Neuron (in vitro differentiated cells): ENCODE data around the gene SIGLEC7.

Experiments
- H2AFZ ChIP-seq: one replicate; pipeline ENCODE4 v1.6.1; 2013; ENCODE audit warnings: low read depth, mild to moderate bottlenecking, inconsistent platforms, low read length, moderate library complexity
- H3K27me3 ChIP-seq: one replicate; pipeline ENCODE4 v1.6.1; 2013; ENCODE audit warnings: low read length; ENCODE audit not compliant: insufficient read depth
- H3K36me3 ChIP-seq: one replicate; pipeline ENCODE4 v1.6.1; 2013; ENCODE audit warnings: low read length; ENCODE audit not compliant: insufficient read depth
- H3K4me1 ChIP-seq: one replicate; pipeline ENCODE4 v1.6.1; 2013; ENCODE audit warnings: low read length; ENCODE audit not compliant: insufficient read depth
- H3K4me3 ChIP-seq: 2 replicates; pipeline ENCODE4 v1.5.1; 2013; ENCODE audit warnings: mild to moderate bottlenecking, low read length, moderate library complexity
- H3K9me3 ChIP-seq: one replicate; pipeline ENCODE4 v1.6.1; 2013; ENCODE audit warnings: low read length

Gene SIGLEC7

DNA sequence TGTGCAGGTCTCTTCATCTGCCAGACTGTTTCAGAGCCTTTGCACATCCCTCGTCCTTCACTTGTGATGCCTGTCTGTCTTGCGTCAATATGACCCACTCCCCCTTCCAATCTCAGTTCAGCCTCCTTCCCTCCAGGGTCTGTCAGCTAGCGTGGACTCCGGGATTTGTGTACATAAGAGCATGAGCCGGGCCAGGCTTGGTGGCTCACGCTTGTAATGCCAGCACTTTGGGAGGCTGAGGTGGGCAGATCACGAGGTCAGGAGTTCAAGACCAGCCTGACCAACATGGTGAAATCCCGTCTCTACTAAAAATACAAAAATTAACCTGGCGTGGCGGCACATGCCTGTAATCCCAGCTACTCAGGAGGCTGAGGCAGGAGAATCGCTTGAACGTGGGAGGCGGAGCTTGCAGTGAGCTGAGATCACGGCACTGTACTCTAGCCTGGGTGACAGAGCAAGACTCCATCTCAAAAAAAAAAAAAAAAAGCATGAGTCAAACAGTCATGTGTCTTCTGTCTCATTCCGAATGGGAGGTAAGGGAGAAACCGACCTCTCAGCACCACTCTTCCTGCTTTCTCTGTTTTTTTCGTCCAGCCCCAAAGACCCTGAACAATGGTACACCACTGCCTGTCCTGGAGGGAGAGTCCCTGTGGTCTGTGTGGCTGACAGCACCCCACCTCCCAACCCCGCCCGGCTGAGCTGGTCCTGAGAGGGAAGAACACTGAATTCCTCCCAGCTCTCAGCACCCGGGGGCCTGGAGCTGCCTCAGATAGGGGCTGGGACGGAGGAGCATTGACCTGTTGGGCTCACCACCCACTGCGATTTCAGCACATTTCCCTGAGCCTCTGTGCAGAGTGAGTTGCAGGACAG lies 19.8 kb upstream of the SIGLEC7 start:
- peaks cover 22% of the 10 kb centered on the region for H3K27me3 ChIP-seq
- no peak overlapping the region for H3K4me3 ChIP-seq
- no peak overlapping the region for H2AFZ ChIP-seq
- H3K9me3 ChIP-seq: no peaks in the 10 kb centered on the region
- H3K4me1 ChIP-seq: no peaks in the 10 kb centered on the region
- no peaks in the 10 kb centered on the region for H3K36me3 ChIP-seq

DNA sequence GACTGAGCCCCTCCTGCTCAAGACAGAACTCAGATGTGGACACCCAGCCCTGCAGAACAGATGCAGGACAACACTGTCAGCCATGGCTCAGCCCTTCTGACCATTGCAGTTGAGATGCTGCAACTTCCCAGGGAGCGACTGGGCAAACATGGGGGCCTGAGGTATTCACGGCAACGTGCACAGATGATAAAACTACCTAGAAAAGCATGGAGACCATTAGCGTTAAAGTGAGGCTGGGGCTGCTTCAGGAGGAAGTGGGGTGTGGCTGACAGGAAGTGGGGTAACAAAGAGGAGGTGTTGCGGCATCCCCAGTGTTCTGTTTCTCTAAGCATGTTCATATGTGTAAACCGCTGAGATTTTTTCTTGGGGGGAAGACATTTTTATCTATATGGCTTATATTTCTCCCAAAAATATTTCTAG lies 18.7 kb upstream of the SIGLEC7 start:
- Histone ChIP-seq H3K4me3 (no peak overlapping the region), H3K4me1 (no peaks in the 10 kb centered on the region), H3K27me3 (peaks cover 26% of the 10 kb centered on the region), H3K9me3 (no peaks in the 10 kb centered on the region), H2AFZ (no peak overlapping the region), H3K36me3 (no peaks in the 10 kb centered on the region)

DNA sequence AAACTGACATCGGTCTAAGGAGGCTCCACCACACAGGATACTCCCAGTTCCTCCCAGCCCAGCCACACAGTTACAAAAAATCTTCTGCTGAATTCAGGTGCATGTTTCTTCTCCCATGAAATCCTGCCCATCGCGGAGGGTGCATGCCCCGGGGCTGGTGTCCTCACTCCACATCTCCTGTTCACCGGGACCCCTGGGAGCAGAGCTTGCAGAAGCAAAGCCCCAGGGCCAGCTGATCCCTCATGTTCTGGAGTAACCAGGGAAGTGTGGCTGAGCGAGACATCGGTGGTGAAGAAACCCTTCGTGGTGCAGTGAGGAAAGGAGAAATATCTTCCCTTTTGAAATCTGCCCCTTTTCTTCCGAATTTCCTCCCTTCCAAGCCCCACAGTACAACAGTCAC lies 18.3 kb upstream of the SIGLEC7 start:
- Histone ChIP-seq H3K9me3 (no peaks in the 10 kb centered on the region), H3K36me3 (no peaks in the 10 kb centered on the region), H3K4me3 (no peak overlapping the region), H2AFZ (no peak overlapping the region), H3K27me3 (peaks cover 31% of the 10 kb centered on the region), H3K4me1 (no peaks in the 10 kb centered on the region)

GRCh38 chr19:51124216-51124615 lies 17.9 kb upstream of the SIGLEC7 start:
- peaks cover 30% of the 10 kb centered on the region for H3K27me3 ChIP-seq
- no peak overlapping the region for H3K4me3 ChIP-seq
- no peaks in the 10 kb centered on the region for H3K4me1 ChIP-seq
- H3K36me3 ChIP-seq: no peaks in the 10 kb centered on the region
- no peaks in the 10 kb centered on the region for H3K9me3 ChIP-seq
- H2AFZ ChIP-seq: no peak overlapping the region

- H3K9me3 ChIP-seq: no peaks in the 10 kb centered on the region
- no peak within 1 kb of the TSS for H2AFZ ChIP-seq
Observed at GRCh38 chr19:51124729-51125128, 17.4 kb upstream of the SIGLEC7 start, which contains the start of gene SIGLEC9. SIGLEC9 (plus strand) TSS chr19:51124906; CDS start chr19:51124975, 69 bp downstream.

GRCh38 chr19:51125421-51126075 lies 16.6 kb upstream of the SIGLEC7 start:
- no peaks in the 10 kb centered on the region for H3K9me3 ChIP-seq
- no peaks in the 10 kb centered on the region for H3K4me1 ChIP-seq
- H2AFZ ChIP-seq: no peak overlapping the region
- peaks cover 26% of the 10 kb centered on the region for H3K27me3 ChIP-seq
- H3K36me3 ChIP-seq: no peaks in the 10 kb centered on the region
- H3K4me3 ChIP-seq: no peak overlapping the region

More at GRCh38 chr19:51124729-51125128, 17.4 kb upstream of the SIGLEC7 start, which contains the start of gene SIGLEC9:
- H3K4me3 ChIP-seq: no peak within 1 kb of the TSS
- peaks cover 26% of the 10 kb centered on the region for H3K27me3 ChIP-seq
- H3K4me1 ChIP-seq: no peaks in the 10 kb centered on the region
- H3K36me3 ChIP-seq: no peaks in the 10 kb centered on the region

GRCh38 chr19:51127032-51127431 lies 15.1 kb upstream of the SIGLEC7 start:
- Histone ChIP-seq H3K4me1 (peaks cover 3% of the 10 kb centered on the region), H3K4me3 (no peak overlapping the region), H3K27me3 (peaks cover 21% of the 10 kb centered on the region), H3K36me3 (no peaks in the 10 kb centered on the region), H2AFZ (no peak overlapping the region), H3K9me3 (no peaks in the 10 kb centered on the region)

DNA sequence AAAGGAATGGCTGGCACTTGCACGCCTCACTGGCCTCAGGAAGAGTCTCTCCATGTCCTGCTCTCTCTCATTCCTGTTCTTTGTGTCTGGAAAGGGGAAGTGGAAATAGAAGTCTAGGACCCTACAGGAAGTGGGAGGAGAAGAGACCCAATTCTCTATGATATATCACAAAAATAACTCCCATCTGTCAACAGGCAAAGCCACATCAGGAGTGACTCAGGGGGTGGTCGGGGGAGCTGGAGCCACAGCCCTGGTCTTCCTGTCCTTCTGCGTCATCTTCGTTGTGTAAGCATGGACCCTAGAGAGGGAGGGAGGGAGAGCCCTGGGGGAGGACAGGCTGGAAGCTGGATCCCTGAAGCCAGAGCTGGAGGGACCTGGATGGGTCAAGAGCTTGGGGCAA lies 14.3 kb upstream of the SIGLEC7 start:
- H3K9me3 ChIP-seq: no peaks in the 10 kb centered on the region
- no peaks in the 10 kb centered on the region for H3K36me3 ChIP-seq
- H3K27me3 ChIP-seq: peaks cover 17% of the 10 kb centered on the region
- H3K4me1 ChIP-seq: peaks cover 3% of the 10 kb centered on the region
- H2AFZ ChIP-seq: no peak overlapping the region
- H3K4me3 ChIP-seq: no peak overlapping the region

- no peak overlapping the region for H2AFZ ChIP-seq
- H3K36me3 ChIP-seq: no peaks in the 10 kb centered on the region
- peaks cover 16% of the 10 kb centered on the region for H3K27me3 ChIP-seq
- H3K4me1 ChIP-seq: peaks cover 3% of the 10 kb centered on the region
- no peak overlapping the region for H3K4me3 ChIP-seq
- no peaks in the 10 kb centered on the region for H3K9me3 ChIP-seq
Observed at GRCh38 chr19:51128227-51128626, 13.9 kb upstream of the SIGLEC7 start.

DNA sequence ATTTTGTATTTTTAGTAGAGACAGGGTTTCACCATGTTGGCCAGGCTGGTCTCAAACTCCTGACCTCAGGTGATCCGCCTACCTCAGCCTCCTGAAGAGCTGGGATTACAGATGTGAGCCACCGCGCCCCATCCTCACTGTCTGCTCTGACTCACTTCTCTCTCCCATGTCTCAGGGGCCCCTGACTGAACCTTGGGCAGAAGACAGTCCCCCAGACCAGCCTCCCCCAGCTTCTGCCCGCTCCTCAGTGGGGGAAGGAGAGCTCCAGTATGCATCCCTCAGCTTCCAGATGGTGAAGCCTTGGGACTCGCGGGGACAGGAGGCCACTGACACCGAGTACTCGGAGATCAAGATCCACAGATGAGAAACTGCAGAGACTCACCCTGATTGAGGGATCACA lies 12.4 kb upstream of the SIGLEC7 start:
- H3K4me3 ChIP-seq: no peak overlapping the region
- H3K4me1 ChIP-seq: peaks cover 3% of the 10 kb centered on the region
- no peaks in the 10 kb centered on the region for H3K36me3 ChIP-seq
- no peak overlapping the region for H2AFZ ChIP-seq
- H3K9me3 ChIP-seq: no peaks in the 10 kb centered on the region
- H3K27me3 ChIP-seq: peaks cover 16% of the 10 kb centered on the region

DNA sequence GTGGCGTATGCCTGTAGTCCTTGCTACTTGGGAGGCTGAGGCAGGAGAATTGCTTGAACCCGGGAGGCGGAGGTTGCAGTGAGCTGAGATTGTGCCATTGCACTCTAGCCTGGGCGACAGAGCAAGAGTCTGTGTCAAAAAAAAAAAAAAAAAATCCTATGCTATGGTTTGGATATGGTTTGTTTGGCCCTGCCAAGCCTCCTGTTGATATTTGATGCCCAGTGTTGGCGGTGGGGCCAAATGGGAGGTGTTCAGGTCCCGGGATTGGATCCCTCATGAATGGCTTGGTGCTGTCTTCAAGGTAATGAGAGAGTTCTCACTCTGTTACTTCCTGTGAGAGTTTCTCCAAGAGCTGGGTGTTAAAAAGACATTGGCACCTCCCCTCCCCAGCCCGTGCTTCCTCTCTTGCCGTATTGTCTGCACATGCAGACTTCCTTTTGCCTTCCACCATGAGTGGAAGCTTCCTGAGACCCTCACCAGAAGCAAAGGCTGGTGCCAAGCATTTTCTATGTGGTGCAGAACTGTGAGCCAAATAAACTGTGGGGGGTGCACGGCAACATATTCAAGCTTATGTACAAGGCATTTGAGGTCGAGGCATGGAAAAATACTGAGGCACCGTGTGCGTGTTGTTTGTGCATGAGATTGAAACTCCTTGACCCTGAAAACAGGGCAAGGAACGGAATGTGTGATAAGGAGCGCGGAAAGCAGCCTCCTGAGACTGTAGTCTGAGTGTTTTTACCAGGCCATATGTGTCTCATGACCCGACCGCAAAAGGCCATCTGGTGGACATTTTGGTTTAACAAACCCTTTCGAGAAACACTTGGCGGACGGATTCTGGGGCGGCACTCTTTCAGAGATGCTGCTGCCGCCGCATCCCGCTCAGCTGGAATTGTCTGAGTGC lies 10.1 kb upstream of the SIGLEC7 start:
- H3K4me3 ChIP-seq: no peak overlapping the region
- peaks cover 3% of the 10 kb centered on the region for H3K4me1 ChIP-seq
- no peaks in the 10 kb centered on the region for H3K36me3 ChIP-seq
- H3K27me3 ChIP-seq: peaks cover 12% of the 10 kb centered on the region
- no peak overlapping the region for H2AFZ ChIP-seq
- H3K9me3 ChIP-seq: no peaks in the 10 kb centered on the region

DNA sequence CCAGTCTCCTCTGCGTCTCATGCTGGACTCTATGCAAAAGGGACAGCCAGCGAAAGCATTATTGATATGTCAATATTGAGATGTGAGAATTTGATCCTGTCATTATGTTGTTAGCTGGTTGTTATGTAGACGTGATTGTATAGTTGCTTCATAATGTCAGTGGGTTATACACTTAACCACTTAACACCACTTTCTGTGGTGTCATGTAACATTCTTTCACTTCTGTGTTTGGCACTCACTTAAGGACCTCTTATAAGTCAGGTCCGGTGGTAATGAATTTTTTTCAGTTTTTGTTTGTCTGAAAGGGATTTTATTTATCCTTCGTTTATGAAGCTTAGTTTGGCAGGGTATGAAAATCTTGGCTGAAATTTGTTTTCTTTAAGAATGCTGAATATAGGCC lies 7.1 kb upstream of the SIGLEC7 start:
- H3K9me3 ChIP-seq: no peaks in the 10 kb centered on the region
- no peaks in the 10 kb centered on the region for H3K36me3 ChIP-seq
- H2AFZ ChIP-seq: no peak overlapping the region
- H3K4me3 ChIP-seq: no peak overlapping the region
- H3K4me1 ChIP-seq: peaks cover 3% of the 10 kb centered on the region
- H3K27me3 ChIP-seq: peaks cover 4% of the 10 kb centered on the region
